HUES64 (cell line): ENCODE results near the gene GRID1.

Experiments used
- H3K27ac ChIP-seq: 2 replicates; pipeline ENCODE4 v1.7.0; 2013; ENCODE audit warnings: low read depth, low read length, inconsistent platforms
- H3K27me3 ChIP-seq: 2 replicates; pipeline ENCODE4 v1.6.1; 2013; ENCODE audit warnings: mild to moderate bottlenecking, low read length; ENCODE audit not compliant: insufficient read depth
- H3K36me3 ChIP-seq: 2 replicates; pipeline ENCODE4 v1.6.1; 2013; ENCODE audit warnings: mild to moderate bottlenecking, low read length; ENCODE audit not compliant: insufficient read depth
- H3K4me1 ChIP-seq: 2 replicates; pipeline ENCODE4 v1.6.1; 2013; ENCODE audit warnings: mild to moderate bottlenecking, low read length, moderate library complexity; ENCODE audit not compliant: insufficient read depth
- H3K4me3 ChIP-seq: 2 replicates; pipeline ENCODE4 v1.5.1; 2013; ENCODE audit warnings: mild to moderate bottlenecking, low read length, moderate library complexity
- H3K9ac ChIP-seq: 2 replicates; pipeline ENCODE4 v1.6.1; 2013; ENCODE audit warnings: mild to moderate bottlenecking, low read depth, low read length
- H3K9me3 ChIP-seq: 2 replicates; pipeline ENCODE4 v1.6.1; 2013; ENCODE audit warnings: low read depth, low read length; ENCODE audit not compliant: insufficient read depth
- WGBS: fragments of 150-250, 120-280 bp; methylation state at CpG from one replicate; pipeline ENCODE4 v1.1.7; 2013; ENCODE audit warnings: missing lambda C conversion rate; 5-methylcytosine and 5-hydroxymethylcytosine counted together

The GRID1 gene

DNA sequence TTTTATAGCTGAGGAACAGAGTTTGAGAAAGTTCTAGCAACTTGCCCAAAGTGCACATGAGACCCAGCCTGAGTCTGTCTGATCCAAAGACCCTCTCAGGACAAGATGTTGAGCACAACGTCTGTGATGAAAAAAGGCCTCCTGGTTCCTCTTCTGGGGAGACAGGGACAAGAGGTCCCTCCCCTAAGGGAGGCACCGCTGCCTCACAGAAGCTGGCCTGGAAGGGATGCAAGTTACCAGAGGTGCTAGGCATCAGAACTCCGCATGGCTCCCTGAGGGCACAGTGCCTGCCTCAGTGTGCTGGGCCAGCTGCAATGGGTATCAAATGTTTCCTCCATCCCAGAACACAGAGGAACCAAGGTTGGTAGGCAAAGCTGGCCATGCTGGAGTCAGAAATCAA is 302.4 kb downstream of the GRID1 start:
- Histone ChIP-seq H3K4me1 (no peaks in the 10 kb centered on the region), H3K27ac (no peak overlapping the region), H3K4me3 (no peak overlapping the region), H3K9ac (no peak overlapping the region), H3K36me3 (no peaks in the 10 kb centered on the region), H3K27me3 (no peaks in the 10 kb centered on the region), H3K9me3 (no peaks in the 10 kb centered on the region)
- WGBS, result 70% methylated on average over 3 of the region's 3 CpGs

- H3K4me3 ChIP-seq, result no peak overlapping the region
- WGBS, result 86% methylated on average over 1 of the region's 1 CpG
- no peak overlapping the region for H3K27ac ChIP-seq
- no peaks in the 10 kb centered on the region for H3K9me3 ChIP-seq
- H3K9ac ChIP-seq, result no peak overlapping the region
- H3K36me3 ChIP-seq, result no peaks in the 10 kb centered on the region
- no peaks in the 10 kb centered on the region for H3K27me3 ChIP-seq
- no peaks in the 10 kb centered on the region for H3K4me1 ChIP-seq
Measured at GRCh38 chr10:86063341-86063740, 303.3 kb downstream of the GRID1 start.

DNA sequence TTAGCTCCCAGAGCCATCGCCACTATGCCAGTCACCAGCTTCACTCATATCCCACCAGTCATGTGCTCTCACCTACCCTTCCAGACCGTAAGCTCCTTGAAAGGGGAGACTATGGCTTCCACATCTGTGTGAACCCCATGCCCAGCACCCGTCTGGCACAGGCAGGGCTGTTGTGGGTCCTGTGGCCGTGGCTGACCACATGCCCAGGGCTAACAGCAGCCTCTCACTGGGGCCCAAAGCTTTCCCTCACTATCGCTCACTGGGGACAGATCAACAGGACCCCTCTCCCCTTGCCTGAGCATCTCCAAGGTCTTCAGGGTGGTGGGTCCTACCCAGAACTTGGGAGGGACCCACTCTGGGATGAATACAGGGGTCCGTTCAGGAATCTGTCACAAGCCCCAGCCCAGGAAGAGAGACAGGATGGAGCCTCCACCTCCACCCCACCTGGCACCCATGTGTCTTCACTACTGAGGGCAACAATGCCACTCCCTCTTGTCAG is 303.9 kb downstream of the GRID1 start:
- 93% methylated on average over 6 of the region's 6 CpGs for WGBS
- H3K4me1 ChIP-seq, result no peaks in the 10 kb centered on the region
- no peaks in the 10 kb centered on the region for H3K27me3 ChIP-seq

GRCh38 chr10:86062198-86062550 is 304.4 kb downstream of the GRID1 start:
- H3K4me1 ChIP-seq, result no peaks in the 10 kb centered on the region
- H3K36me3 ChIP-seq, result no peaks in the 10 kb centered on the region
- no peak overlapping the region for H3K4me3 ChIP-seq
- no peak overlapping the region for H3K27ac ChIP-seq
- no peaks in the 10 kb centered on the region for H3K27me3 ChIP-seq
- H3K9ac ChIP-seq, result no peak overlapping the region
- 91% methylated on average over 7 of the region's 8 CpGs for WGBS
- no peaks in the 10 kb centered on the region for H3K9me3 ChIP-seq

More for the DNA sequence above, 303.9 kb downstream of the GRID1 start:
- Histone ChIP-seq H3K9ac (no peak overlapping the region), H3K36me3 (no peaks in the 10 kb centered on the region), H3K4me3 (no peak overlapping the region), H3K27ac (no peak overlapping the region), H3K9me3 (no peaks in the 10 kb centered on the region)

GRCh38 chr10:86061278-86062197 is 305.1 kb downstream of the GRID1 start:
- no peak overlapping the region for H3K9ac ChIP-seq
- H3K4me1 ChIP-seq, result no peaks in the 10 kb centered on the region
- H3K36me3 ChIP-seq, result no peaks in the 10 kb centered on the region
- 90% methylated on average over 7 of the region's 7 CpGs for WGBS
- no peak overlapping the region for H3K4me3 ChIP-seq
- no peaks in the 10 kb centered on the region for H3K9me3 ChIP-seq
- H3K27me3 ChIP-seq, result no peaks in the 10 kb centered on the region
- H3K27ac ChIP-seq, result no peak overlapping the region

GRCh38 chr10:86060386-86061277 is 306.0 kb downstream of the GRID1 start:
- Histone ChIP-seq H3K4me1 (no peaks in the 10 kb centered on the region), H3K36me3 (no peaks in the 10 kb centered on the region), H3K27ac (no peak overlapping the region), H3K9ac (no peak overlapping the region), H3K27me3 (no peaks in the 10 kb centered on the region), H3K9me3 (no peaks in the 10 kb centered on the region), H3K4me3 (no peak overlapping the region)
- 85% methylated on average over 9 of the region's 9 CpGs for WGBS

DNA sequence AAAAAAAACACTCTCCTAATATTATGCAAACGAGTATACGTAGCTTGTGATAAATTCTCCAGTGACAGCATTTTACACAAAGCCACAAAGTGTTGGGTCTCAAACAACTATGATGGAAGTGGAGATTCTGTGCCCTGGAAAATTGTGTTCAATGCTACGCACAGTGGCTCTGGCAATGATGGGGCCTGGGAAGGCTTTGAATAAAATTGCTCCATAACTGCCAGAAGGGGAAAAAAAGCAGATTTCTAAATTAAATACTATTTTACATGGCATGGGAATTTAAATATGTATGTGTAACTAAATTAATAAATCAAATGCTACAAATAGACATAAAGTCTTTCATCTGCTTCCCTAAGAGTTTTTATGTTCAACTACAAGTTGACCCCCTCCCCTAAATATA is 306.7 kb downstream of the GRID1 start:
- 93% methylated on average over 3 of the region's 3 CpGs for WGBS
- no peak overlapping the region for H3K4me3 ChIP-seq
- no peaks in the 10 kb centered on the region for H3K4me1 ChIP-seq
- H3K9me3 ChIP-seq, result no peaks in the 10 kb centered on the region
- H3K36me3 ChIP-seq, result no peaks in the 10 kb centered on the region
- no peak overlapping the region for H3K27ac ChIP-seq
- no peaks in the 10 kb centered on the region for H3K27me3 ChIP-seq
- no peak overlapping the region for H3K9ac ChIP-seq

GRCh38 chr10:86058964-86059363 is 307.6 kb downstream of the GRID1 start:
- H3K4me1 ChIP-seq, result no peaks in the 10 kb centered on the region
- no peaks in the 10 kb centered on the region for H3K36me3 ChIP-seq
- no peak overlapping the region for H3K4me3 ChIP-seq
- H3K27me3 ChIP-seq, result no peaks in the 10 kb centered on the region
- no peak overlapping the region for H3K9ac ChIP-seq
- 84% methylated on average over 5 of the region's 5 CpGs for WGBS
- no peaks in the 10 kb centered on the region for H3K9me3 ChIP-seq
- H3K27ac ChIP-seq, result no peak overlapping the region

DNA sequence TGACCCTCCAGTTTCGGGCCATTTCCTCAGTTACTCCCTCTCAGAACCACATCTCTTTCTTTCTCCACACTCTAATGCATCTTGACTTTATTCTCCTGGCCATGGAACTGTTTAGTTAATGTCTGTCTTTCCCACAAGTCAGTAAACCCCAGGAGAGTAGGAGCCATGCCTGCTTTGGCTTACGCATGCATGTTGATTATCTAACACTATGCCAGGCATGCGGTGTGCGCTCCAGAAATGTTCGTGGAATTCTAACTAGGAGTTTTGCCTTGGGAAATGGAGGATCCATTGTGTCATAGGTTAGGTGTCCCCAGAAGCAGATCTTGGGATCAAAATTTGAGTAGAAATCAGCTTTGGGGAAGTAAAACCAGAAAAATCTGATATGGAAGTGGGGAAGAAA is 308.9 kb downstream of the GRID1 start:
- H3K9ac ChIP-seq, result no peak overlapping the region
- no peak overlapping the region for H3K4me3 ChIP-seq
- no peaks in the 10 kb centered on the region for H3K9me3 ChIP-seq
- WGBS, result 94% methylated on average over 5 of the region's 5 CpGs
- H3K27ac ChIP-seq, result no peak overlapping the region
- H3K4me1 ChIP-seq, result no peaks in the 10 kb centered on the region
- H3K27me3 ChIP-seq, result no peaks in the 10 kb centered on the region
- H3K36me3 ChIP-seq, result no peaks in the 10 kb centered on the region

- Histone ChIP-seq H3K27ac (no peak overlapping the region), H3K27me3 (no peaks in the 10 kb centered on the region), H3K4me3 (no peak overlapping the region), H3K9me3 (no peaks in the 10 kb centered on the region), H3K36me3 (no peaks in the 10 kb centered on the region), H3K9ac (no peak overlapping the region), H3K4me1 (no peaks in the 10 kb centered on the region)
- 93% methylated on average over 6 of the region's 6 CpGs for WGBS
Measured at GRCh38 chr10:86056672-86057071, 309.9 kb downstream of the GRID1 start.

DNA sequence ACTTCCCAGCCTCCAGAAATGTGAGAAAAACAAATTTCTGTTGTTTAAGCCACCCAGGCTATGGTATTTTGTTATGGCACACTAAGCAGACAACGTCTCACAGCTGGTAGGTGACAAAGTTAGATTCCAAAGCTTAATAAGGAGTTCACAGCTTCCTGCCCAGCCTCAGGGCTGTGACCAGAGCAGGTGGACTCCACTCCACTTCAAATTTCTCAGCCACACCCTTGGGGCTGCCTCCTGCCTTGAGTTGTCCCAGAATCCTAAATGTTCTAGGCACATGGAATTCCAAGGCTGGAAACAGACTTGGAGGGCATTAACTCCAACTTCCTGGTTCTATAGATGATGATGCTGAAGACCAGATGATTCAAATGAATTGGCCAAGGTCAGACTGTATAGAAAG is 310.7 kb downstream of the GRID1 start:
- H3K27me3 ChIP-seq, result no peaks in the 10 kb centered on the region
- 93% methylated on average over 1 of the region's 1 CpG for WGBS
- no peak overlapping the region for H3K9ac ChIP-seq
- H3K27ac ChIP-seq, result no peak overlapping the region
- H3K36me3 ChIP-seq, result no peaks in the 10 kb centered on the region
- H3K9me3 ChIP-seq, result no peaks in the 10 kb centered on the region
- H3K4me3 ChIP-seq, result no peak overlapping the region
- H3K4me1 ChIP-seq, result no peaks in the 10 kb centered on the region
